ENCODE data around the gene OR52N4. TPM values are rescaled to one million over a fixed set of nuclear protein-coding genes. Genes with fewer than 3 reads are reported as not detected.

OR52N4 gene
- total and polyA plus RNA-seq, 4 donors, result 0.14 TPM; not detected in 3

GRCh38 chr11:5767056-5767455 lies 13.0 kb downstream of the OR52N4 start (continued):
- no peak for TF ChIP-seq ZBTB33 (IDR thresholded peaks at IDR 0.05)
- no peak for TF ChIP-seq RXRA (IDR thresholded peaks at IDR 0.05)
- no peak for TF ChIP-seq GABPA (IDR thresholded peaks at IDR 0.05 in 1 of 2, conservative IDR thresholded peaks at IDR 0.05 in 1 of 2)
- TF ChIP-seq ATF3 (IDR thresholded peaks at IDR 0.05), result no peak

GRCh38 chr11:5783255-5783654 lies 29.2 kb downstream of the OR52N4 start, which contains the start of gene OR52N5:
OR52N5 (minus strand) TSS chr11:5783355; CDS start chr11:5778634, 4,721 bp downstream.
- no peak within 1 kb of the TSS for H3K9ac ChIP-seq (ENCODE audit: low read depth in 1 of 2, low read length in 2 of 2)
- H3K9me3 ChIP-seq (ENCODE audit: control insufficient read depth in 4 of 4, low read length in 3 of 4), result no peaks in the 10 kb centered on the region
- no peaks in the 10 kb centered on the region for H3K27me3 ChIP-seq (ENCODE audit: control insufficient read depth in 4 of 4, insufficient read depth in 4 of 4, low read length in 3 of 4)
- no peaks in the 10 kb centered on the region for H3K4me1 ChIP-seq (ENCODE audit: control insufficient read depth in 4 of 4, insufficient read depth in 4 of 4, low read length in 3 of 4)
- no peak for DNase-seq (ENCODE audit: low spot score)
- no peak for TF ChIP-seq MAX (IDR thresholded peaks at IDR 0.05)
- TF ChIP-seq TAF1 (conservative IDR thresholded peaks at IDR 0.05), result no peak
- no peak for TF ChIP-seq YY1 (IDR thresholded peaks at IDR 0.05)
- TF ChIP-seq REST (IDR thresholded peaks at IDR 0.05), result no peak
- no peak for TF ChIP-seq FOXA2 (IDR thresholded peaks at IDR 0.05)
- TF ChIP-seq NR2F2 (IDR thresholded peaks at IDR 0.05), result no peak
- no peak within 1 kb of the TSS for H3K27ac ChIP-seq (ENCODE audit: low read depth in 1 of 2, low read length in 2 of 2)
- no peaks in the 10 kb centered on the region for H3K36me3 ChIP-seq (ENCODE audit: control insufficient read depth in 4 of 4, insufficient read depth in 3 of 4, low read depth in 1 of 4, low read length in 3 of 4)
- WGBS, result 41% methylated on average over 4 of the region's 4 CpGs
- H3K4me3 ChIP-seq (ENCODE audit: low read depth in 1 of 3, low read length in 3 of 3), result no peak within 1 kb of the TSS

GRCh38 chr11:5791165-5791564 lies 37.1 kb downstream of the OR52N4 start, which contains the start of gene OR52N1:
OR52N1 (minus strand) TSS chr11:5791265; CDS start chr11:5788816, 2,449 bp downstream.
- Histone ChIP-seq H3K9ac (ENCODE audit: low read depth in 1 of 2, low read length in 2 of 2) (no peak within 1 kb of the TSS), H3K36me3 (ENCODE audit: control insufficient read depth in 4 of 4, insufficient read depth in 3 of 4, low read depth in 1 of 4, low read length in 3 of 4) (no peaks in the 10 kb centered on the region), H3K9me3 (ENCODE audit: control insufficient read depth in 4 of 4, low read length in 3 of 4) (no peaks in the 10 kb centered on the region), H3K4me1 (ENCODE audit: control insufficient read depth in 4 of 4, insufficient read depth in 4 of 4, low read length in 3 of 4) (no peaks in the 10 kb centered on the region), H3K27ac (ENCODE audit: low read depth in 1 of 2, low read length in 2 of 2) (no peak within 1 kb of the TSS), H3K27me3 (ENCODE audit: control insufficient read depth in 4 of 4, insufficient read depth in 4 of 4, low read length in 3 of 4) (no peaks in the 10 kb centered on the region), H3K4me3 (ENCODE audit: low read depth in 1 of 3, low read length in 3 of 3) (no peak within 1 kb of the TSS)
- 68% methylated on average over 3 of the region's 3 CpGs for WGBS
- no peak for DNase-seq (ENCODE audit: low spot score)
- TF ChIP-seq YY1 (IDR thresholded peaks at IDR 0.05) (no peak), FOXA2 (IDR thresholded peaks at IDR 0.05) (no peak), REST (IDR thresholded peaks at IDR 0.05) (no peak), GABPA (IDR thresholded peaks at IDR 0.05 in 1 of 2, conservative IDR thresholded peaks at IDR 0.05 in 1 of 2) (no peak), ATF3 (IDR thresholded peaks at IDR 0.05) (no peak), MAX (IDR thresholded peaks at IDR 0.05) (no peak), NR2F2 (IDR thresholded peaks at IDR 0.05) (no peak), FOXA1 (IDR thresholded peaks at IDR 0.05) (no peak), RAD21 (IDR thresholded peaks at IDR 0.05) (no peak), TAF1 (conservative IDR thresholded peaks at IDR 0.05) (no peak), JUND (IDR thresholded peaks at IDR 0.05) (no peak), CTCF (IDR thresholded peaks at IDR 0.05; ENCODE audit: low read depth, low read length, missing input control) (no peak), ZBTB33 (IDR thresholded peaks at IDR 0.05) (no peak)

All from liver (tissue), 9 donors.